ENCODE data around the gene HNRNPC. TPM values are rescaled to one million over a fixed set of nuclear protein-coding genes. Genes with fewer than 3 reads are reported as not detected.
"Not testable (repeated sequence)": the region's sequence is repeated elsewhere in the genome, so short reads cannot be mapped to it uniquely, and the experiment has no call there.

Gene HNRNPC
- total RNA-seq, 1 experiment from 2014 or later: 843 TPM

DNA sequence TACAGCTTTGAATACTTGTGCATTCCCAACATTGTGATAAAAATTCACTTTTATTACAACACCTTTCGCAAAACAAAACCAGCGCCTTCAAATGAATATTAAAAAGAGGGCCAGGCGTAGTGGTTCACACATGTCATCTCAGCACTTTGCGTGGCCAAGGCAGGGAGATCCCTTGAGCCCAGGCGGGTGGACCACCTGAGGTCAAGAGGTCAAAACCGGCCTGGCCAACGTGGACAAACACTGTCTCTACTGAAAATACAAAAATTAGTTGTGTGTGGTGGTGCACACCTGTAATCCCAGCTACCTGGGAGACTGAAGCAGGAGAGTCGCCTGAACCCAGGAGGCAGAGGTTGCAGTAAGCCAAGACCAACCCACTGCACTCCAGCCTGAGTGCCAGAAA lies 42.8 kb downstream of the HNRNPC start:
- no peak overlapping the region for H3K27ac ChIP-seq (ENCODE audit: low read depth, low read length)
- no peak for TF ChIP-seq EGR1 (IDR thresholded peaks at IDR 0.05; ENCODE audit: low read depth)
- TF ChIP-seq POLR2AphosphoS5 (IDR thresholded peaks at IDR 0.05; ENCODE audit: low read depth, low read length): no peak
- TF ChIP-seq SP1 (IDR thresholded peaks at IDR 0.05; ENCODE audit: low read depth): no peak
- TF ChIP-seq ZNF274 (IDR thresholded peaks at IDR 0.05; ENCODE audit: low read depth, low read length): no peak
- H3K9me3 ChIP-seq (ENCODE audit: control insufficient read depth in 1 of 2, insufficient read depth in 1 of 2, low read depth in 1 of 2, low read length in 2 of 2): no peaks in the 10 kb centered on the region
- no peaks in the 10 kb centered on the region for H3K4me1 ChIP-seq (ENCODE audit: control insufficient read depth in 1 of 2, insufficient read depth in 2 of 2, low read length in 2 of 2)
- H2AFZ ChIP-seq (ENCODE audit: low read depth, low read length, poor library complexity, severe bottlenecking): no peak overlapping the region
- no peak overlapping the region for H3K4me3 ChIP-seq (replicated peaks in 1 of 2; ENCODE audit: low read depth in 1 of 2, low read length in 2 of 2)
- H3K9me2 ChIP-seq (ENCODE audit: insufficient read depth): no peaks in the 10 kb centered on the region
- ChIA-PET RAD21 (ENCODE audit: low non-redundant PET in 1 of 2, low total read pairs in 2 of 2, uncharacterized antibody in 2 of 2, unreplicated experiment in 2 of 2) (no interaction called here), POLR2A (no interaction called here), CTCF (no interaction called here)
- H3K36me3 ChIP-seq (ENCODE audit: control insufficient read depth in 1 of 2, insufficient read depth in 2 of 2, low read length in 2 of 2): peaks cover 63 to 90% of the 10 kb centered on the region in 2 experiments
- no peak overlapping the region for H3K9ac ChIP-seq (ENCODE audit: low read length)
- DNase-seq (ENCODE audit: low read depth, low spot score) (no peak), ATAC-seq (no peak)
- no TSS peak for BruUV-seq (replicated peaks)
- peaks cover 100% of the 10 kb centered on the region for H3K79me2 ChIP-seq (ENCODE audit: insufficient read depth, low read length)
- intact Hi-C loops (cut with micrococcal nuclease): no loop called here
- peaks cover 72% of the 10 kb centered on the region for H4K20me1 ChIP-seq (ENCODE audit: insufficient read depth)
- no peak overlapping the region for H3K4me2 ChIP-seq (ENCODE audit: low read length)
- H3K27me3 ChIP-seq (ENCODE audit: insufficient read depth, low read length): no peaks in the 10 kb centered on the region

- H3K9me3 ChIP-seq (ENCODE audit: control insufficient read depth in 1 of 2, insufficient read depth in 1 of 2, low read depth in 1 of 2, low read length in 2 of 2); H3K4me3 ChIP-seq (replicated peaks in 1 of 2; ENCODE audit: low read depth in 1 of 2, low read length in 2 of 2); DNase-seq (ENCODE audit: low read depth, low spot score); H3K9ac ChIP-seq (ENCODE audit: low read length); RAD21 ChIA-PET (ENCODE audit: low non-redundant PET in 1 of 2, low total read pairs in 2 of 2, uncharacterized antibody in 2 of 2, unreplicated experiment in 2 of 2); H3K27ac ChIP-seq (ENCODE audit: low read depth, low read length); CTCF ChIA-PET; intact Hi-C loops (cut with micrococcal nuclease); ATAC-seq; H3K27me3 ChIP-seq (ENCODE audit: insufficient read depth, low read length); H3K9me2 ChIP-seq (ENCODE audit: insufficient read depth); POLR2A ChIA-PET; H2AFZ ChIP-seq (ENCODE audit: low read depth, low read length, poor library complexity, severe bottlenecking); H3K4me2 ChIP-seq (ENCODE audit: low read length); BruUV-seq (replicated peaks): not testable (repeated sequence)
- peaks cover 100% of the 10 kb centered on the region for H3K79me2 ChIP-seq (ENCODE audit: insufficient read depth, low read length)
- peaks cover 75% of the 10 kb centered on the region for H4K20me1 ChIP-seq (ENCODE audit: insufficient read depth)
- peaks cover 60 to 90% of the 10 kb centered on the region in 2 experiments for H3K36me3 ChIP-seq (ENCODE audit: control insufficient read depth in 1 of 2, insufficient read depth in 2 of 2, low read length in 2 of 2)
- peaks cover 0 to 12% of the 10 kb centered on the region in 2 experiments; a peak in 1 of 4 replicates for H3K4me1 ChIP-seq (ENCODE audit: control insufficient read depth in 1 of 2, insufficient read depth in 2 of 2, low read length in 2 of 2)
Observed at GRCh38 chr14:21225164-21225563, 44.1 kb downstream of the HNRNPC start.

Data from HCT116 (cell line).